DND-41 (cell line): ENCODE measurements around the gene FAM170B.
A peak's percentile ranks its signal among the peaks of the same experiment; 100 is the strongest.

Experiments
- ATAC-seq: fragments of 200-7000 bp; cut with Tn5 transposase; 3 replicates; pipeline ENCODE4 v1.9.1; 2021; ENCODE audit warnings: low read depth; ENCODE audit not compliant: insufficient read depth
- DNase-seq: peaks from one replicate; pipeline ENCODE4 v3.0.0-alpha.2; 2020
- H2AFZ ChIP-seq: 2 replicates; pipeline ENCODE4 v1.6.0; 2012; ENCODE audit warnings: low read depth, low read length
- H3K27ac ChIP-seq: 2 replicates; pipeline ENCODE4 v1.5.1; 2012; ENCODE audit warnings: low read length, inconsistent platforms
- H3K27me3 ChIP-seq: fragments of 200-600 bp; sonication (generic); 2 replicates; pipeline ENCODE4 v1.6.0; 2012; ENCODE audit warnings: low read length, mild to moderate bottlenecking, inconsistent platforms; ENCODE audit not compliant: insufficient read depth, poor library complexity
- H3K36me3 ChIP-seq: 2 replicates; pipeline ENCODE4 v1.5.1; 2012; ENCODE audit warnings: low read length, inconsistent platforms; ENCODE audit not compliant: insufficient read depth
- H3K4me1 ChIP-seq: 2 replicates; pipeline ENCODE4 v1.5.1; 2012; ENCODE audit warnings: mild to moderate bottlenecking, low read length; ENCODE audit not compliant: insufficient read depth
- H3K4me2 ChIP-seq: 2 replicates; pipeline ENCODE4 v1.6.0; 2012; ENCODE audit warnings: mild to moderate bottlenecking, moderate library complexity, low read length, inconsistent platforms; ENCODE audit not compliant: insufficient read depth
- H3K4me3 ChIP-seq, 2 experiments: fragments of 200-600 bp in 1 of 2; shearing (Covaris generic) in 1 of 2; 2 replicates each; pipeline ENCODE4 v1.5.1; 2012 to 2016; ENCODE audit warnings: inconsistent platforms in 2 of 2, low read length in 2 of 2, mild to moderate bottlenecking in 2 of 2, low read depth in 1 of 2, moderate library complexity in 1 of 2
- H3K79me2 ChIP-seq: 2 replicates; pipeline ENCODE4 v1.6.0; 2012; ENCODE audit warnings: low read length, inconsistent platforms; ENCODE audit not compliant: insufficient read depth
- H3K9ac ChIP-seq: 2 replicates; pipeline ENCODE4 v1.6.0; 2012; ENCODE audit warnings: low read depth, mild to moderate bottlenecking, inconsistent platforms, low read length, moderate library complexity
- H3K9me3 ChIP-seq: 2 replicates; pipeline ENCODE4 v1.5.1; 2012; ENCODE audit warnings: low read length, moderate library complexity, mild to moderate bottlenecking, inconsistent platforms; ENCODE audit not compliant: insufficient read depth, severe bottlenecking
- H4K20me1 ChIP-seq: 2 replicates; pipeline ENCODE4 v1.6.0; 2012; ENCODE audit warnings: low read length; ENCODE audit not compliant: insufficient read depth
- CTCF ChIP-seq: IDR thresholded peaks from 2 replicates; pipeline ENCODE4 v1.5.1; 2012; ENCODE audit warnings: borderline replicate concordance, low read length, moderate library complexity, mild to moderate bottlenecking; ENCODE audit not compliant: poor library complexity, severe bottlenecking; ENCODE audit errors: extremely low read depth
- EZH2 ChIP-seq: IDR thresholded peaks from 3 replicates; pipeline ENCODE4 v1.6.1; 2012; ENCODE audit warnings: borderline replicate concordance, low read depth, mild to moderate bottlenecking, moderate library complexity, low read length, inconsistent platforms; ENCODE audit not compliant: severe bottlenecking

The FAM170B gene

GRCh38 chr10:49170632-49171325 is 37.0 kb upstream of the FAM170B start:
- no peak for TF ChIP-seq EZH2
- no peak for TF ChIP-seq CTCF
- Histone ChIP-seq H3K4me1 (no peaks in the 10 kb centered on the region), H3K36me3 (no peaks in the 10 kb centered on the region)

GRCh38 chr10:49169776-49170175 is 36.0 kb upstream of the FAM170B start:
- no peak overlapping the region for H3K4me3 ChIP-seq
- DNase-seq, result no peak
- no peak overlapping the region for H3K9ac ChIP-seq
- 0 out of 2 replicates have a peak, but pooled peaks cover 3% of the 10 kb centered on the region for H3K79me2 ChIP-seq
- no peaks in the 10 kb centered on the region for H3K36me3 ChIP-seq
- no peaks in the 10 kb centered on the region for H3K9me3 ChIP-seq
- H3K27ac ChIP-seq, result no peak overlapping the region
- no peaks in the 10 kb centered on the region for H3K27me3 ChIP-seq
- ATAC-seq, result no peak
- peaks cover 6% of the 10 kb centered on the region for H4K20me1 ChIP-seq
- H3K4me2 ChIP-seq, result no peak overlapping the region
- H2AFZ ChIP-seq, result no peak overlapping the region
- no peak for TF ChIP-seq EZH2
- no peak for TF ChIP-seq CTCF
- H3K4me1 ChIP-seq, result no peaks in the 10 kb centered on the region

More at GRCh38 chr10:49170632-49171325, 37.0 kb upstream of the FAM170B start:
- Histone ChIP-seq H3K4me2 (no peak overlapping the region), H3K9me3 (no peaks in the 10 kb centered on the region), H3K79me2 (0 out of 2 replicates have a peak, but pooled peaks cover 3% of the 10 kb centered on the region), H4K20me1 (peaks cover 6% of the 10 kb centered on the region), H3K9ac (no peak overlapping the region), H3K27ac (no peak overlapping the region), H2AFZ (no peak overlapping the region), H3K4me3 (no peak overlapping the region), H3K27me3 (no peaks in the 10 kb centered on the region)
- no peak for DNase-seq
- ATAC-seq, result 0 out of 3 replicates have a peak, but pooled peaks have one; percentile 34

- DNase-seq (no peak), ATAC-seq (no peak)
- Histone ChIP-seq H3K9ac (no peak overlapping the region), H4K20me1 (peaks cover 6% of the 10 kb centered on the region), H3K4me2 (no peak overlapping the region), H2AFZ (no peak overlapping the region), H3K79me2 (0 out of 2 replicates have a peak, but pooled peaks cover 3% of the 10 kb centered on the region), H3K27me3 (no peaks in the 10 kb centered on the region), H3K27ac (no peak overlapping the region), H3K9me3 (no peaks in the 10 kb centered on the region), H3K4me1 (no peaks in the 10 kb centered on the region), H3K4me3 (no peak overlapping the region), H3K36me3 (no peaks in the 10 kb centered on the region)
- TF ChIP-seq CTCF (no peak), EZH2 (no peak)
Measured at GRCh38 chr10:49168831-49169500, 35.1 kb upstream of the FAM170B start.
